CD14-positive monocyte (primary cell): ENCODE results near the gene PATJ. TPM values are rescaled to one million over a fixed set of nuclear protein-coding genes. Genes with fewer than 3 reads are reported as not detected.

Experiments
- DNase-seq, 3 donors: peaks; one replicate each; pipeline ENCODE4 v3.0.0-alpha.2; 2011 to 2022
- H2AFZ ChIP-seq: 2 replicates; pipeline ENCODE4 v1.6.0; 2012; ENCODE audit warnings: mild to moderate bottlenecking, low read depth, low read length, inconsistent platforms; ENCODE audit not compliant: insufficient read depth, poor library complexity, severe bottlenecking
- H3K27ac ChIP-seq, 2 donors: 1 replicate in 1 of 2; 2 replicates in 1 of 2; pipeline ENCODE4 v1.5.1; 2012 to 2013; ENCODE audit warnings: low read length in 2 of 2, control low read depth in 1 of 2, inconsistent platforms in 1 of 2, low read depth in 1 of 2, mild to moderate bottlenecking in 1 of 2
- H3K27me3 ChIP-seq, 2 donors: one replicate each; pipeline versions ENCODE4 v1.6.0 to v1.6.1; 2011 to 2013; ENCODE audit warnings: low read length in 2 of 2; ENCODE audit not compliant: control insufficient read depth in 2 of 2, insufficient read depth in 2 of 2
- H3K36me3 ChIP-seq, 2 donors: replicated peaks in 1 of 2; 1 replicate in 1 of 2; 2 replicates in 1 of 2; pipeline versions ENCODE4 v1.5.1 to v1.6.1; 2012 to 2013; ENCODE audit warnings: low read length in 2 of 2, control low read depth in 1 of 2, inconsistent platforms in 1 of 2, mild to moderate bottlenecking in 1 of 2; ENCODE audit not compliant: insufficient read depth in 2 of 2, control insufficient read depth in 1 of 2
- H3K4me1 ChIP-seq, 2 donors: 1 replicate in 1 of 2; 2 replicates in 1 of 2; pipeline versions ENCODE4 v1.5.1 to v1.6.1; 2012 to 2013; ENCODE audit warnings: low read length in 2 of 2, control low read depth in 1 of 2, inconsistent platforms in 1 of 2, mild to moderate bottlenecking in 1 of 2, moderate library complexity in 1 of 2; ENCODE audit not compliant: insufficient read depth in 2 of 2, control insufficient read depth in 1 of 2
- H3K4me2 ChIP-seq: replicated peaks from 2 replicates; pipeline ENCODE3; 2012; ENCODE audit warnings: low read length, moderate library complexity, mild to moderate bottlenecking; ENCODE audit not compliant: poor library complexity, severe bottlenecking; ENCODE audit errors: extremely low read depth
- H3K4me3 ChIP-seq, 3 experiments: fragments of 200-600 bp in 1 of 3; sonication (generic) in 1 of 3; replicated peaks in 1 of 3; 1 replicate in 2 of 3; 2 replicates in 1 of 3; pipeline ENCODE4 v1.5.1; 2011 to 2013; ENCODE audit warnings: low read length in 3 of 3, mild to moderate bottlenecking in 3 of 3, control low read depth in 2 of 3, low read depth in 2 of 3, inconsistent platforms in 1 of 3, moderate library complexity in 1 of 3
- H3K79me2 ChIP-seq: 2 replicates; pipeline ENCODE4 v1.6.0; 2012; ENCODE audit warnings: mild to moderate bottlenecking, control low read depth, inconsistent platforms, low read length, moderate library complexity; ENCODE audit not compliant: insufficient read depth
- H3K9ac ChIP-seq: 2 replicates; pipeline ENCODE4 v1.6.0; 2017; ENCODE audit warnings: low read length, mild to moderate bottlenecking; ENCODE audit not compliant: insufficient read depth, poor library complexity, severe bottlenecking
- H3K9me3 ChIP-seq, 2 donors: replicated peaks in 1 of 2; 1 replicate in 1 of 2; 2 replicates in 1 of 2; pipeline versions ENCODE4 v1.5.1 to v1.6.1; 2012 to 2013; ENCODE audit warnings: low read length in 2 of 2, control low read depth in 1 of 2; ENCODE audit not compliant: control insufficient read depth in 1 of 2, insufficient read depth in 1 of 2
- H4K20me1 ChIP-seq: 2 replicates; pipeline ENCODE4 v1.6.0; 2012; ENCODE audit warnings: mild to moderate bottlenecking, low read length, control low read depth, moderate library complexity; ENCODE audit not compliant: insufficient read depth
- H3K27ac Mint-ChIP-seq, 7 donors: one replicate each; pipeline ENCODE4 v1.8.0; 2020; ENCODE audit warnings: mild to moderate bottlenecking in 7 of 7, mixed read lengths in 7 of 7, moderate library complexity in 6 of 7, inconsistent platforms in 2 of 7
- H3K27me3 Mint-ChIP-seq, 3 donors: one replicate each; pipeline ENCODE4 v1.8.0; 2021 to 2022; ENCODE audit warnings: low read depth in 3 of 3, mild to moderate bottlenecking in 3 of 3, mixed read lengths in 3 of 3, moderate library complexity in 3 of 3, inconsistent platforms in 1 of 3
- H3K36me3 Mint-ChIP-seq, 2 donors: one replicate each; pipeline ENCODE4 v1.8.0; 2020; ENCODE audit warnings: mixed read lengths in 2 of 2, inconsistent platforms in 1 of 2, mild to moderate bottlenecking in 1 of 2
- H3K4me1 Mint-ChIP-seq: one replicate; pipeline ENCODE4 v1.8.0; 2020; ENCODE audit warnings: mild to moderate bottlenecking, mixed read lengths
- H3K4me3 Mint-ChIP-seq, 2 donors: one replicate each; pipeline ENCODE4 v1.8.0; 2020; ENCODE audit warnings: mild to moderate bottlenecking in 2 of 2, mixed read lengths in 2 of 2, moderate library complexity in 1 of 2
- H3K9me3 Mint-ChIP-seq, 7 donors: one replicate each; pipeline ENCODE4 v1.8.0; 2020 to 2022; ENCODE audit warnings: mixed read lengths in 7 of 7, mild to moderate bottlenecking in 6 of 7, moderate library complexity in 6 of 7, inconsistent platforms in 2 of 7
- WGBS: methylation state at CpG from one replicate; pipeline ENCODE4 v1.1.5; 2013; ENCODE audit warnings: missing lambda C conversion rate; ENCODE audit not compliant: insufficient coverage; 5-methylcytosine and 5-hydroxymethylcytosine counted together
- intact Hi-C, 2 donors: fragments of 100-400 bp; cut with micrococcal nuclease; formaldehyde crosslinking; loops; one replicate each; pipeline versions ENCODE4 v1.15.0 to v1.15.1; 2023
- polyA plus RNA-seq, 3 donors: library from polyadenylated mRNA; depleted of rRNA in 1 of 3; unstranded in 2 of 3; stranded (reverse) in 1 of 3; fragments of 300-500 nt in 2 of 3; fragments of >200 nt in 1 of 3; fragmentation: Illumina TruSeq in 2 of 3; gene quantifications; 1 replicate in 2 of 3; 2 replicates in 1 of 3; pipeline ENCODE4 v1.2.3, GENCODE V29; 2012 to 2021
- TF ChIP-seq, protein P1 (sequence below): fragments of 200-600 bp; IDR thresholded peaks from one replicate; pipeline ENCODE4 v1.8.0; 2022; ENCODE audit warnings: antibody characterized with exemption, mild to moderate bottlenecking

The PATJ gene
- polyA plus RNA-seq, 3 donors, result 0.01 to 0.23 TPM; not detected in 1

DNA sequence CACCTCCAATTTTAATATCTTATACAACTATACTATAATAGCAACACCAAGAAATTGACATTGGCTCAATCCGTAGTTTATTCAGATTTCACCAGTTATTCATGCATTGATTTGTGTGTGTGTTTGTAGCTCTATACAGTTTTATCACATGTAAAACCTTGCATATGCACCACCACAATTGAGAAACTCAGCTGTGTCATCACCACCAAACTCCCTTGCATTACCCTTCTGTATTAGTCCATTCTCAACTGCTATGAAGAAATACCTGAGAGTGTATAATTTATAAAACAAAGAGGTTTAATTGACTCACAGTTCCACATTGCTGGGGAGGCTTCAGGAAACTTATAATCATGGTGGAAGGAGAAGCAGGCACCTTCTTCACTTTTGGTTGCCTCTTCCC is 162.1 kb downstream of the PATJ start:
- peaks cover 7% of the 10 kb centered on the region for H3K4me1 Mint-ChIP-seq
- Histone ChIP-seq H3K4me1 (no peaks in the 10 kb centered on the region), H3K27ac (no peak overlapping the region), H3K36me3 (no peaks in the 10 kb centered on the region), H3K79me2 (no peaks in the 10 kb centered on the region), H4K20me1 (no peaks in the 10 kb centered on the region), H3K27me3 (no peaks in the 10 kb centered on the region), H3K9ac (no peak overlapping the region), H3K4me3 (no peak overlapping the region), H3K4me2 (no peak overlapping the region), H3K9me3 (no peaks in the 10 kb centered on the region), H2AFZ (no peak overlapping the region)
- no CpG with 5 or more reads among the region's 1 CpG for WGBS
- intact Hi-C loops, result no loop called here
- no peaks in the 10 kb centered on the region for H3K27me3 Mint-ChIP-seq
- H3K4me3 Mint-ChIP-seq, result no peak overlapping the region
- DNase-seq, result no peak
- H3K27ac Mint-ChIP-seq, result no peak overlapping the region
- TF ChIP-seq, protein P1, sequence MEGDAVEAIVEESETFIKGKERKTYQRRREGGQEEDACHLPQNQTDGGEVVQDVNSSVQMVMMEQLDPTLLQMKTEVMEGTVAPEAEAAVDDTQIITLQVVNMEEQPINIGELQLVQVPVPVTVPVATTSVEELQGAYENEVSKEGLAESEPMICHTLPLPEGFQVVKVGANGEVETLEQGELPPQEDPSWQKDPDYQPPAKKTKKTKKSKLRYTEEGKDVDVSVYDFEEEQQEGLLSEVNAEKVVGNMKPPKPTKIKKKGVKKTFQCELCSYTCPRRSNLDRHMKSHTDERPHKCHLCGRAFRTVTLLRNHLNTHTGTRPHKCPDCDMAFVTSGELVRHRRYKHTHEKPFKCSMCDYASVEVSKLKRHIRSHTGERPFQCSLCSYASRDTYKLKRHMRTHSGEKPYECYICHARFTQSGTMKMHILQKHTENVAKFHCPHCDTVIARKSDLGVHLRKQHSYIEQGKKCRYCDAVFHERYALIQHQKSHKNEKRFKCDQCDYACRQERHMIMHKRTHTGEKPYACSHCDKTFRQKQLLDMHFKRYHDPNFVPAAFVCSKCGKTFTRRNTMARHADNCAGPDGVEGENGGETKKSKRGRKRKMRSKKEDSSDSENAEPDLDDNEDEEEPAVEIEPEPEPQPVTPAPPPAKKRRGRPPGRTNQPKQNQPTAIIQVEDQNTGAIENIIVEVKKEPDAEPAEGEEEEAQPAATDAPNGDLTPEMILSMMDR, result no peak
- peaks cover 0 to 5% (median 1%) of the 10 kb centered on the region in 7 donors for H3K9me3 Mint-ChIP-seq
- H3K36me3 Mint-ChIP-seq, result no peaks in the 10 kb centered on the region

DNA sequence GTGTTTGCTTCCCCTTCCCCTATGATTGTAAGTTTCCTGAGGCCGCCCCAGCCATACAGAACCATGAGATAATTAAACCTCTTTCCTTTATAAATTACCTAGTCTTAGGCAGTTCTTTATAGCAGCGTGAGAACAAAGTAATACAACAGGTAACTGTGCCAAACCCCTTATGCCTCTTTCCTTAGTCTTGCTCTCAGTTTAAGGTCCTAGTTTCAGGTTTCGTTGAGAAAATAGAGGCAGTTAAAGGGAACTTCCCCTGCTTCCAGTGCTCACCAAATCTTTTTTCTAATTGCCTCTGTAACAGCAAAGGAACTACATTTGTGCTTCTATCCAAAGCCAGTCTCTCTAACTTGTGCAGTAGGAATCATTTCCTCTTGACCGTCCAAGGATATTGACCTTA is 164.8 kb downstream of the PATJ start:
- DNase-seq, result no peak
- Histone ChIP-seq H2AFZ (no peak overlapping the region), H3K4me2 (no peak overlapping the region), H3K36me3 (no peaks in the 10 kb centered on the region), H4K20me1 (no peaks in the 10 kb centered on the region), H3K9ac (no peak overlapping the region), H3K27ac (no peak overlapping the region), H3K9me3 (no peaks in the 10 kb centered on the region), H3K4me3 (no peak overlapping the region), H3K27me3 (no peaks in the 10 kb centered on the region), H3K4me1 (no peaks in the 10 kb centered on the region), H3K79me2 (no peaks in the 10 kb centered on the region)
- no peaks in the 10 kb centered on the region for H3K27me3 Mint-ChIP-seq
- no peak overlapping the region for H3K27ac Mint-ChIP-seq
- WGBS, result 94% methylated on average over 3 of the region's 4 CpGs
- no peak overlapping the region for H3K4me3 Mint-ChIP-seq
- H3K36me3 Mint-ChIP-seq, result no peaks in the 10 kb centered on the region
- intact Hi-C loops, result no loop called here
- peaks cover 7% of the 10 kb centered on the region for H3K4me1 Mint-ChIP-seq
- TF ChIP-seq, protein P1, result no peak
- H3K9me3 Mint-ChIP-seq, result peaks cover 0 to 7% (median 0%) of the 10 kb centered on the region in 7 donors
